SU-DHL-6 (cell line): ENCODE measurements around the gene CDC42BPG.

Experiments
- CTCF ChIP-seq: fragments of 200-600 bp; sonication (generic); IDR thresholded peaks from one replicate; pipeline ENCODE4 v1.5.1; 2017; ENCODE audit warnings: antibody characterized with exemption, mild to moderate bottlenecking, low read length, moderate library complexity; ENCODE audit not compliant: insufficient read depth, poor library complexity, severe bottlenecking
- EZH2phosphoT487 ChIP-seq: fragments of 200-600 bp; sonication (generic), shearing (Covaris generic); conservative IDR thresholded peaks from 2 replicates; pipeline ENCODE4 v1.6.1; 2018; ENCODE audit warnings: mild to moderate bottlenecking, antibody characterized with exemption, low read length, moderate library complexity, mixed read lengths

GRCh38 chr11:64829536-64830251, 14.8 kb downstream of the CDC42BPG start:
- TF ChIP-seq CTCF (no peak), EZH2phosphoT487 (no peak)
